ENCODE data around the gene RIMBP2.

- no peak for TF ChIP-seq CTCF (IDR thresholded peaks at IDR 0.05)
- TF ChIP-seq EP300 (IDR thresholded peaks at IDR 0.05) = no peak
Measured at GRCh38 chr12:130669797-130670196, 46.3 kb downstream of the RIMBP2 start.
